GM23338 (cell line): ENCODE data around the gene ATF7IP. TPM values are rescaled to one million over a fixed set of nuclear protein-coding genes. Genes with fewer than 3 reads are reported as not detected.

Experiments
- ATAC-seq: fragments of 200-7000 bp; cut with Tn5 transposase; 3 replicates; pipeline ENCODE4 v1.9.1; 2020
- DNase-seq: peaks from one replicate; pipeline ENCODE4 v3.0.0-alpha.2; 2015; ENCODE audit warnings: low spot score
- H2AFZ ChIP-seq: fragments of 200-600 bp; sonication (generic); 2 replicates; pipeline ENCODE4 v1.8.0; 2016; ENCODE audit warnings: antibody characterized with exemption, mild to moderate bottlenecking, moderate library complexity
- H3F3A ChIP-seq: fragments of 200-600 bp; sonication (generic); replicated peaks from 2 replicates; pipeline ENCODE4 v1.8.0; 2017; ENCODE audit warnings: antibody characterized with exemption, mixed run types, low read depth
- H3K27ac ChIP-seq: fragments of 200-600 bp; sonication (generic); 2 replicates; pipeline ENCODE4 v1.6.1; 2016; ENCODE audit warnings: low read depth
- H3K27me3 ChIP-seq: fragments of 200-600 bp; sonication (generic); 2 replicates; pipeline ENCODE4 v1.8.0; 2016; ENCODE audit warnings: mild to moderate bottlenecking, mixed run types, moderate library complexity; ENCODE audit not compliant: insufficient read depth
- H3K36me3 ChIP-seq: fragments of 200-600 bp; sonication (generic); 2 replicates; pipeline ENCODE4 v1.8.0; 2016; ENCODE audit warnings: mild to moderate bottlenecking; ENCODE audit not compliant: insufficient read depth
- H3K4me1 ChIP-seq: fragments of 200-600 bp; sonication (generic); 2 replicates; pipeline ENCODE4 v1.8.0; 2016; ENCODE audit warnings: mild to moderate bottlenecking, moderate library complexity; ENCODE audit not compliant: insufficient read depth
- H3K4me2 ChIP-seq: fragments of 200-600 bp; sonication (generic); 2 replicates; pipeline ENCODE4 v1.7.1; 2017; ENCODE audit warnings: mixed run types
- H3K4me3 ChIP-seq: fragments of 200-600 bp; sonication (generic); 2 replicates; pipeline ENCODE4 v1.6.1; 2016; ENCODE audit warnings: mixed run types
- H3K79me2 ChIP-seq: fragments of 200-600 bp; sonication (generic); replicated peaks from 2 replicates; pipeline ENCODE4 v1.8.0; 2017; ENCODE audit warnings: mild to moderate bottlenecking; ENCODE audit not compliant: insufficient read depth
- H3K9me2 ChIP-seq: fragments of 200-600 bp; sonication (generic); 2 replicates; pipeline ENCODE4 v1.8.0; 2017; ENCODE audit not compliant: insufficient read depth
- H4K20me1 ChIP-seq: fragments of 200-600 bp; sonication (generic); replicated peaks from 2 replicates; pipeline ENCODE4 v1.8.0; 2017; ENCODE audit warnings: mild to moderate bottlenecking; ENCODE audit not compliant: insufficient read depth
- H3K27ac Mint-ChIP-seq: 2 replicates; pipeline ENCODE4 v1.8.0; 2020; ENCODE audit warnings: inconsistent platforms, mild to moderate bottlenecking, moderate library complexity, mixed read lengths
- H3K27me3 Mint-ChIP-seq: 3 replicates; pipeline ENCODE4 v1.8.0; 2022; ENCODE audit warnings: low read depth, mild to moderate bottlenecking, moderate library complexity, mixed read lengths, inconsistent platforms; ENCODE audit not compliant: insufficient read depth, poor library complexity
- H3K36me3 Mint-ChIP-seq: 3 replicates; pipeline ENCODE4 v1.8.0; 2021; ENCODE audit warnings: low read depth, mild to moderate bottlenecking, inconsistent platforms, moderate library complexity, mixed read lengths
- H3K4me1 Mint-ChIP-seq: 3 replicates; pipeline ENCODE4 v1.8.0; 2020; ENCODE audit warnings: mild to moderate bottlenecking, inconsistent platforms, mixed read lengths
- H3K4me3 Mint-ChIP-seq: 3 replicates; pipeline ENCODE4 v1.8.0; 2021; ENCODE audit warnings: moderate library complexity, mild to moderate bottlenecking, inconsistent platforms, mixed read lengths
- H3K9me3 Mint-ChIP-seq: 3 replicates; pipeline ENCODE4 v1.8.0; 2020; ENCODE audit warnings: moderate library complexity, mild to moderate bottlenecking, inconsistent platforms, mixed read lengths
- CREB1 ChIP-seq: fragments of 250-450 bp; sonication (Bioruptor Pico); IDR thresholded peaks from 2 replicates; pipeline ENCODE4 v1.5.0; 2020; ENCODE audit warnings: low read depth, mild to moderate bottlenecking, moderate library complexity
- EZH2 ChIP-seq: fragments of 200-600 bp; sonication (generic); IDR thresholded peaks from one replicate; pipeline ENCODE4 v1.8.0; 2017; ENCODE audit warnings: antibody characterized with exemption, mild to moderate bottlenecking, low read depth; ENCODE audit not compliant: unreplicated experiment
- EZH2phosphoT487 ChIP-seq: fragments of 200-600 bp; sonication (generic); IDR thresholded peaks from one replicate; pipeline ENCODE4 v1.8.1; 2018; ENCODE audit warnings: antibody characterized with exemption; ENCODE audit not compliant: unreplicated experiment
- JUNB ChIP-seq: IDR thresholded peaks from one replicate; pipeline ENCODE4 v1.6.1; 2016; ENCODE audit warnings: antibody characterized with exemption; ENCODE audit not compliant: unreplicated experiment
- STAT1 ChIP-seq: IDR thresholded peaks from one replicate; pipeline ENCODE4 v1.6.1; 2016; ENCODE audit warnings: antibody characterized with exemption; ENCODE audit not compliant: unreplicated experiment
- polyA plus RNA-seq: library from polyadenylated mRNA; unstranded; fragments of >200 nt; fragmentation: Nextera tagmentation; extraction: Ambion mirVana; gene quantifications from 2 replicates; pipeline ENCODE4 v1.2.1, GENCODE V29; 2016
- total RNA-seq: library from RNA; depleted of rRNA; stranded (reverse); fragments of >200 nt; shearing (Covaris generic); gene quantifications from 2 replicates; pipeline ENCODE4 v1.2.3, GENCODE V29; 2014
- TF ChIP-seq, protein P1 (sequence below), 2 experiments: fragments of 200-600 bp in 1 of 2; sonication (generic) in 1 of 2; conservative IDR thresholded peaks; 2 replicates each; pipeline versions ENCODE4 v1.5.1 to v1.6.1; 2016 to 2017; ENCODE audit warnings: antibody characterized with exemption in 2 of 2, low read depth in 2 of 2, mild to moderate bottlenecking in 2 of 2, moderate library complexity in 1 of 2
- TF ChIP-seq, protein P2 (sequence below): fragments of 250-450 bp; sonication (Bioruptor Pico); IDR thresholded peaks from 2 replicates; pipeline ENCODE4 v1.5.0; 2020; ENCODE audit warnings: mild to moderate bottlenecking, moderate library complexity

The ATF7IP gene
- total and polyA plus RNA-seq, 2 experiments from 2014 or later = 76.4 to 118 TPM

- no peak for DNase-seq
- no peak overlapping the region for H3K27ac ChIP-seq
- H3K36me3 ChIP-seq = peaks cover 22% of the 10 kb centered on the region
- H3K79me2 ChIP-seq = peaks cover 100% of the 10 kb centered on the region
- peaks cover 16% of the 10 kb centered on the region; the same call in 1 of the 2 replicates for H3K4me1 ChIP-seq
- Mint-ChIP-seq H3K4me3 (no peak overlapping the region), H3K9me3 (no peaks in the 10 kb centered on the region), H3K27ac (no peak overlapping the region), H3K27me3 (no peaks in the 10 kb centered on the region), H3K36me3 (peaks cover 65% of the 10 kb centered on the region), H3K4me1 (peaks cover 21% of the 10 kb centered on the region)
- ATAC-seq = no peak
- no peaks in the 10 kb centered on the region for H3F3A ChIP-seq
- peaks cover 8% of the 10 kb centered on the region for H4K20me1 ChIP-seq
- H2AFZ ChIP-seq = no peak overlapping the region
- no peaks in the 10 kb centered on the region for H3K9me2 ChIP-seq
- H3K4me3 ChIP-seq = no peak overlapping the region
- no peaks in the 10 kb centered on the region for H3K27me3 ChIP-seq
- no peak overlapping the region for H3K4me2 ChIP-seq
- TF ChIP-seq STAT1 = no peak
These were observed 61.3 kb downstream of the ATF7IP start for GRCh38 chr12:14426792-14427191.

DNA sequence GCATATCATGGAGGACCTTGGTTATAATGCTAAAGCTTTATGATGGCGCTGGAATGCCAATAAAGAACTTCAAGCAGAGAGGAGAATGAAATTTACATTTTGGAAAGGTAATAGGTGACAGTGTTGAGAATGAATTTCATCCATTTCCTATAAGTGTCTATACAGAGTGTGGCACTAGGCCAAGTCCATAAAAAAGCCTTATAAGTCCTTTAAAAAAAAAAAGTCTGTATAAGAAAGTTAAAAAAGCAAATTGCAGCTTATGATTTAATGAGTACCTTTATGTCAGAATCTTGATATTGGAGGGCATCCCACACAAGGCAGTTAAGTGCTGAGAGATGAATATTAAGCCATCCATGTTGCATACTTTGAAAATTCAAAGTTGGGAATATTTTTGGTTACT is 62.4 kb downstream of the ATF7IP start:
- Histone ChIP-seq H3K27me3 (no peaks in the 10 kb centered on the region), H3F3A (no peaks in the 10 kb centered on the region), H3K79me2 (peaks cover 100% of the 10 kb centered on the region), H3K4me1 (peaks cover 20% of the 10 kb centered on the region; the same call in 1 of the 2 replicates), H3K9me2 (no peaks in the 10 kb centered on the region), H4K20me1 (peaks cover 9% of the 10 kb centered on the region), H3K36me3 (peaks cover 22% of the 10 kb centered on the region), H3K27ac (no peak overlapping the region), H3K4me2 (no peak overlapping the region), H2AFZ (no peak overlapping the region), H3K4me3 (no peak overlapping the region)
- no peak for ATAC-seq
- H3K4me3 Mint-ChIP-seq = no peak overlapping the region
- no peak overlapping the region for H3K27ac Mint-ChIP-seq
- H3K27me3 Mint-ChIP-seq = no peaks in the 10 kb centered on the region
- no peak for DNase-seq
- TF ChIP-seq EZH2phosphoT487 (no peak), EZH2 (no peak), JUNB (no peak), STAT1 (no peak), CREB1 (CRISPR knock-in tag) (no peak)
- TF ChIP-seq, protein P1, sequence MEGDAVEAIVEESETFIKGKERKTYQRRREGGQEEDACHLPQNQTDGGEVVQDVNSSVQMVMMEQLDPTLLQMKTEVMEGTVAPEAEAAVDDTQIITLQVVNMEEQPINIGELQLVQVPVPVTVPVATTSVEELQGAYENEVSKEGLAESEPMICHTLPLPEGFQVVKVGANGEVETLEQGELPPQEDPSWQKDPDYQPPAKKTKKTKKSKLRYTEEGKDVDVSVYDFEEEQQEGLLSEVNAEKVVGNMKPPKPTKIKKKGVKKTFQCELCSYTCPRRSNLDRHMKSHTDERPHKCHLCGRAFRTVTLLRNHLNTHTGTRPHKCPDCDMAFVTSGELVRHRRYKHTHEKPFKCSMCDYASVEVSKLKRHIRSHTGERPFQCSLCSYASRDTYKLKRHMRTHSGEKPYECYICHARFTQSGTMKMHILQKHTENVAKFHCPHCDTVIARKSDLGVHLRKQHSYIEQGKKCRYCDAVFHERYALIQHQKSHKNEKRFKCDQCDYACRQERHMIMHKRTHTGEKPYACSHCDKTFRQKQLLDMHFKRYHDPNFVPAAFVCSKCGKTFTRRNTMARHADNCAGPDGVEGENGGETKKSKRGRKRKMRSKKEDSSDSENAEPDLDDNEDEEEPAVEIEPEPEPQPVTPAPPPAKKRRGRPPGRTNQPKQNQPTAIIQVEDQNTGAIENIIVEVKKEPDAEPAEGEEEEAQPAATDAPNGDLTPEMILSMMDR (conservative IDR thresholded peaks at IDR 0.05; ENCODE audit: low read depth in 2 of 2) = no peak
- TF ChIP-seq, protein P2, sequence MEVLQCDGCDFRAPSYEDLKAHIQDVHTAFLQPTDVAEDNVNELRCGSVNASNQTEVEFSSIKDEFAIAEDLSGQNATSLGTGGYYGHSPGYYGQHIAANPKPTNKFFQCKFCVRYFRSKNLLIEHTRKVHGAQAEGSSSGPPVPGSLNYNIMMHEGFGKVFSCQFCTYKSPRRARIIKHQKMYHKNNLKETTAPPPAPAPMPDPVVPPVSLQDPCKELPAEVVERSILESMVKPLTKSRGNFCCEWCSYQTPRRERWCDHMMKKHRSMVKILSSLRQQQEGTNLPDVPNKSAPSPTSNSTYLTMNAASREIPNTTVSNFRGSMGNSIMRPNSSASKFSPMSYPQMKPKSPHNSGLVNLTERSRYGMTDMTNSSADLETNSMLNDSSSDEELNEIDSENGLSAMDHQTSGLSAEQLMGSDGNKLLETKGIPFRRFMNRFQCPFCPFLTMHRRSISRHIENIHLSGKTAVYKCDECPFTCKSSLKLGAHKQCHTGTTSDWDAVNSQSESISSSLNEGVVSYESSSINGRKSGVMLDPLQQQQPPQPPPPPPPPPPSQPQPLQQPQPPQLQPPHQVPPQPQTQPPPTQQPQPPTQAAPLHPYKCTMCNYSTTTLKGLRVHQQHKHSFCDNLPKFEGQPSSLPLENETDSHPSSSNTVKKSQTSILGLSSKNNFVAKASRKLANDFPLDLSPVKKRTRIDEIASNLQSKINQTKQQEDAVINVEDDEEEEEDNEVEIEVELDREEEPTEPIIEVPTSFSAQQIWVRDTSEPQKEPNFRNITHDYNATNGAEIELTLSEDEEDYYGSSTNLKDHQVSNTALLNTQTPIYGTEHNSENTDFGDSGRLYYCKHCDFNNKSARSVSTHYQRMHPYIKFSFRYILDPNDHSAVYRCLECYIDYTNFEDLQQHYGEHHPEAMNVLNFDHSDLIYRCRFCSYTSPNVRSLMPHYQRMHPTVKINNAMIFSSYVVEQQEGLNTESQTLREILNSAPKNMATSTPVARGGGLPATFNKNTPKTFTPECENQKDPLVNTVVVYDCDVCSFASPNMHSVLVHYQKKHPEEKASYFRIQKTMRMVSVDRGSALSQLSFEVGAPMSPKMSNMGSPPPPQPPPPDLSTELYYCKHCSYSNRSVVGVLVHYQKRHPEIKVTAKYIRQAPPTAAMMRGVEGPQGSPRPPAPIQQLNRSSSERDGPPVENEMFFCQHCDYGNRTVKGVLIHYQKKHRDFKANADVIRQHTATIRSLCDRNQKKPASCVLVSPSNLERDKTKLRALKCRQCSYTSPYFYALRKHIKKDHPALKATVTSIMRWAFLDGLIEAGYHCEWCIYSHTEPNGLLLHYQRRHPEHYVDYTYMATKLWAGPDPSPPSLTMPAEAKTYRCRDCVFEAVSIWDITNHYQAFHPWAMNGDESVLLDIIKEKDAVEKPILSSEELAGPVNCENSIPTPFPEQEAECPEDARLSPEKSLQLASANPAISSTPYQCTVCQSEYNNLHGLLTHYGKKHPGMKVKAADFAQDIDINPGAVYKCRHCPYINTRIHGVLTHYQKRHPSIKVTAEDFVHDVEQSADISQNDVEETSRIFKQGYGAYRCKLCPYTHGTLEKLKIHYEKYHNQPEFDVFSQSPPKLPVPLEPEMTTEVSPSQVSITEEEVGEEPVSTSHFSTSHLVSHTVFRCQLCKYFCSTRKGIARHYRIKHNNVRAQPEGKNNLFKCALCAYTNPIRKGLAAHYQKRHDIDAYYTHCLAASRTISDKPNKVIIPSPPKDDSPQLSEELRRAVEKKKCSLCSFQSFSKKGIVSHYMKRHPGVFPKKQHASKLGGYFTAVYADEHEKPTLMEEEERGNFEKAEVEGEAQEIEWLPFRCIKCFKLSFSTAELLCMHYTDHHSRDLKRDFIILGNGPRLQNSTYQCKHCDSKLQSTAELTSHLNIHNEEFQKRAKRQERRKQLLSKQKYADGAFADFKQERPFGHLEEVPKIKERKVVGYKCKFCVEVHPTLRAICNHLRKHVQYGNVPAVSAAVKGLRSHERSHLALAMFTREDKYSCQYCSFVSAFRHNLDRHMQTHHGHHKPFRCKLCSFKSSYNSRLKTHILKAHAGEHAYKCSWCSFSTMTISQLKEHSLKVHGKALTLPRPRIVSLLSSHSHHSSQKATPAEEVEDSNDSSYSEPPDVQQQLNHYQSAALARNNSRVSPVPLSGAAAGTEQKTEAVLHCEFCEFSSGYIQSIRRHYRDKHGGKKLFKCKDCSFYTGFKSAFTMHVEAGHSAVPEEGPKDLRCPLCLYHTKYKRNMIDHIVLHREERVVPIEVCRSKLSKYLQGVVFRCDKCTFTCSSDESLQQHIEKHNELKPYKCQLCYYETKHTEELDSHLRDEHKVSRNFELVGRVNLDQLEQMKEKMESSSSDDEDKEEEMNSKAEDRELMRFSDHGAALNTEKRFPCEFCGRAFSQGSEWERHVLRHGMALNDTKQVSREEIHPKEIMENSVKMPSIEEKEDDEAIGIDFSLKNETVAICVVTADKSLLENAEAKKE = no peak
- peaks cover 59% of the 10 kb centered on the region for H3K36me3 Mint-ChIP-seq
- no peaks in the 10 kb centered on the region for H3K9me3 Mint-ChIP-seq
- peaks cover 21% of the 10 kb centered on the region for H3K4me1 Mint-ChIP-seq
